Measurements from ENCODE around the gene HERC3.
"Not testable (repeated sequence)": the region's sequence is repeated elsewhere in the genome, so short reads cannot be mapped to it uniquely, and the experiment has no call there.

Gene HERC3

GRCh38 chr4:88609387-88609786 lies 17.1 kb downstream of the HERC3 start:
- no peak for DNase-seq

- not testable (repeated sequence) for DNase-seq
Observed at GRCh38 chr4:88609794-88610193, 17.5 kb downstream of the HERC3 start.

- no peak for DNase-seq
Observed at GRCh38 chr4:88610771-88611170, 18.5 kb downstream of the HERC3 start.

- peak; percentile 22 to 39 for DNase-seq
Observed at GRCh38 chr4:88613417-88613875, 21.2 kb downstream of the HERC3 start.

GRCh38 chr4:88614058-88614457 lies 21.8 kb downstream of the HERC3 start:
- DNase-seq = no peak

- DNase-seq = no peak
Observed at GRCh38 chr4:88616275-88617150, 24.2 kb downstream of the HERC3 start.

GRCh38 chr4:88618782-88619485 lies 26.7 kb downstream of the HERC3 start:
- DNase-seq = no peak

GRCh38 chr4:88619971-88620370 lies 27.7 kb downstream of the HERC3 start:
- DNase-seq = no peak

GRCh38 chr4:88621763-88622327 lies 29.6 kb downstream of the HERC3 start:
- no peak for DNase-seq

GRCh38 chr4:88623097-88623496 lies 30.8 kb downstream of the HERC3 start:
- no peak for DNase-seq

- DNase-seq = no peak
Observed at GRCh38 chr4:88628746-88629145, 36.5 kb downstream of the HERC3 start.

- no peak for DNase-seq
Observed at GRCh38 chr4:88629826-88630225, 37.5 kb downstream of the HERC3 start.

- DNase-seq = no peak
Observed at GRCh38 chr4:88630756-88631155, 38.5 kb downstream of the HERC3 start.

- no peak for DNase-seq
Observed at GRCh38 chr4:88643932-88644331, 51.7 kb downstream of the HERC3 start.

- DNase-seq = no peak
Observed at GRCh38 chr4:88645994-88646393, 53.7 kb downstream of the HERC3 start.

GRCh38 chr4:88646528-88647280 lies 54.4 kb downstream of the HERC3 start:
- peak in 1 of 2 experiments; percentile 2 for DNase-seq

- no peak for DNase-seq
Observed at GRCh38 chr4:88649716-88650115, 57.4 kb downstream of the HERC3 start.

GRCh38 chr4:88653371-88653946 lies 61.2 kb downstream of the HERC3 start:
- DNase-seq = no peak

- DNase-seq = no peak
Observed at GRCh38 chr4:88655226-88655625, 62.9 kb downstream of the HERC3 start.

GRCh38 chr4:88659055-88659889 lies 67.0 kb downstream of the HERC3 start:
- peak in 1 of 2 experiments; percentile 57 for DNase-seq

GRCh38 chr4:88659890-88660208 lies 67.6 kb downstream of the HERC3 start:
- DNase-seq = no peak
